Coronary artery (tissue), 2 donors: ENCODE measurements around the gene SLC9A4.

ENCODE experiments used
- DNase-seq: peaks from one replicate; pipeline ENCODE4 v3.0.0-alpha.2; 2017; ENCODE audit warnings: low spot score
- H3K27ac ChIP-seq, 2 donors: fragments of 200-600 bp; sonication (generic); one replicate each; pipeline ENCODE4 v1.5.1; 2016 to 2019
- H3K4me3 ChIP-seq: fragments of 200-600 bp; sonication (generic); 2 replicates; pipeline ENCODE4 v1.5.1; 2016; ENCODE audit warnings: mild to moderate bottlenecking, moderate library complexity
- CTCF ChIP-seq: fragments of 200-600 bp; sonication (generic); IDR thresholded peaks from one replicate; pipeline ENCODE4 v1.5.1; 2019; ENCODE audit warnings: antibody characterized with exemption

SLC9A4 gene

GRCh38 chr2:102453501-102453900 is 19.5 kb upstream of the SLC9A4 start:
- no peak for DNase-seq
- no peak for TF ChIP-seq CTCF
- H3K27ac ChIP-seq: no peak overlapping the region
- H3K4me3 ChIP-seq: no peak overlapping the region

GRCh38 chr2:102455061-102455670 is 17.9 kb upstream of the SLC9A4 start:
- no peak for DNase-seq
- TF ChIP-seq CTCF: no peak

GRCh38 chr2:102460467-102460866 is 12.6 kb upstream of the SLC9A4 start:
- H3K27ac ChIP-seq: no peak overlapping the region
- TF ChIP-seq CTCF: no peak
- H3K4me3 ChIP-seq: no peak overlapping the region
- DNase-seq: no peak

More at GRCh38 chr2:102455061-102455670, 17.9 kb upstream of the SLC9A4 start:
- Histone ChIP-seq H3K27ac (no peak overlapping the region), H3K4me3 (no peak overlapping the region)

GRCh38 chr2:102461188-102461587 is 11.8 kb upstream of the SLC9A4 start:
- Histone ChIP-seq H3K4me3 (no peak overlapping the region), H3K27ac (no peak overlapping the region)
- DNase-seq: no peak
- TF ChIP-seq CTCF: no peak

- H3K4me3 ChIP-seq: no peak overlapping the region
- H3K27ac ChIP-seq: no peak overlapping the region
- no peak for TF ChIP-seq CTCF
- DNase-seq: no peak
Measured at GRCh38 chr2:102463160-102463559, 9.9 kb upstream of the SLC9A4 start.

GRCh38 chr2:102470168-102470567 is 2.9 kb upstream of the SLC9A4 start:
- Histone ChIP-seq H3K4me3 (no peak overlapping the region), H3K27ac (no peak overlapping the region)
- no peak for TF ChIP-seq CTCF

GRCh38 chr2:102473631-102474030 is 605 bp downstream of the SLC9A4 start:
- DNase-seq: no peak
- no peak overlapping the region for H3K4me3 ChIP-seq
- no peak overlapping the region for H3K27ac ChIP-seq
- no peak for TF ChIP-seq CTCF

More at GRCh38 chr2:102470168-102470567, 2.9 kb upstream of the SLC9A4 start:
- no peak for DNase-seq
